Aorta (tissue), 5 donors: Measurements from ENCODE around the gene DCAF6. TPM values are rescaled to one million over a fixed set of nuclear protein-coding genes. Genes with fewer than 3 reads are reported as not detected.

Source experiments
- ATAC-seq: fragments of 200-7000 bp; cut with Tn5 transposase; one replicate; pipeline ENCODE4 v1.9.1; 2022; ENCODE audit warnings: moderate library complexity; ENCODE audit not compliant: low FRiP score
- DNase-seq, 2 donors: peaks; one replicate each; pipeline ENCODE4 v3.0.0-alpha.2; 2020
- H3K27ac ChIP-seq, 2 donors: one replicate each; pipeline ENCODE4 v1.5.1; 2013; ENCODE audit warnings: low read length in 2 of 2, mild to moderate bottlenecking in 2 of 2, moderate library complexity in 2 of 2, control low read depth in 1 of 2, inconsistent platforms in 1 of 2, low read depth in 1 of 2
- H3K27me3 ChIP-seq, 2 donors: one replicate each; pipeline ENCODE4 v1.6.1; 2013; ENCODE audit warnings: control low read depth in 1 of 2, low read length in 1 of 2, mild to moderate bottlenecking in 1 of 2, moderate library complexity in 1 of 2; ENCODE audit not compliant: insufficient read depth in 2 of 2, control insufficient read depth in 1 of 2
- H3K36me3 ChIP-seq, 2 donors: one replicate each; pipeline ENCODE4 v1.6.1; 2013; ENCODE audit warnings: control low read depth in 1 of 2, low read length in 1 of 2, mild to moderate bottlenecking in 1 of 2; ENCODE audit not compliant: insufficient read depth in 2 of 2, control insufficient read depth in 1 of 2
- H3K4me1 ChIP-seq, 2 donors: one replicate each; pipeline ENCODE4 v1.6.1; 2013; ENCODE audit warnings: low read length in 2 of 2, control low read depth in 1 of 2, mild to moderate bottlenecking in 1 of 2, moderate library complexity in 1 of 2; ENCODE audit not compliant: insufficient read depth in 2 of 2, control insufficient read depth in 1 of 2
- H3K4me3 ChIP-seq, 2 donors: one replicate each; pipeline ENCODE4 v1.5.1; 2013; ENCODE audit warnings: low read length in 2 of 2, control low read depth in 1 of 2, mild to moderate bottlenecking in 1 of 2
- H3K9me3 ChIP-seq: one replicate; pipeline ENCODE4 v1.6.1; 2013; ENCODE audit warnings: mild to moderate bottlenecking, low read length; ENCODE audit not compliant: control insufficient read depth
- WGBS, 2 donors: extraction: QIAGEN DNeasy Blood & Tissue Kit; methylation state at CpG; one replicate each; pipeline ENCODE4 v1.1.7; 2013; 5-methylcytosine and 5-hydroxymethylcytosine counted together
- intact Hi-C, 2 donors: fragments of 100-400 bp; cut with DNase I; formaldehyde crosslinking; loops; one replicate each; pipeline versions ENCODE4 v1.14.2 to v1.15.0; 2022
- polyA plus RNA-seq, 2 donors: library from polyadenylated mRNA; stranded (reverse); fragments of 200-250 nt; gene quantifications; one replicate each; pipeline ENCODE4 v1.2.3, GENCODE V29; 2013
- total RNA-seq, 2 donors: library from RNA; stranded (reverse); fragmentation: NEBNext Ultra II Directional; extraction: Animal tissue kit (Norgen Biotek cat#: 25700); gene quantifications; one replicate each; pipeline ENCODE4 v1.2.1, GENCODE V29; 2021
- donor health status: healthy with polysubstance abuse.
- donor health status: Bipolar disorder and iron deficiency.
- donor health status: DM: no; HTN: no; CAD: no.
- donor health status: DM: no; HTN: no; CAD: no.
- donor health status: DM: yes; HTN: yes; CAD: no.

DCAF6 gene
- total and polyA plus RNA-seq, 4 donors: 37.3 to 68.7 (median 49.4) TPM

DNA sequence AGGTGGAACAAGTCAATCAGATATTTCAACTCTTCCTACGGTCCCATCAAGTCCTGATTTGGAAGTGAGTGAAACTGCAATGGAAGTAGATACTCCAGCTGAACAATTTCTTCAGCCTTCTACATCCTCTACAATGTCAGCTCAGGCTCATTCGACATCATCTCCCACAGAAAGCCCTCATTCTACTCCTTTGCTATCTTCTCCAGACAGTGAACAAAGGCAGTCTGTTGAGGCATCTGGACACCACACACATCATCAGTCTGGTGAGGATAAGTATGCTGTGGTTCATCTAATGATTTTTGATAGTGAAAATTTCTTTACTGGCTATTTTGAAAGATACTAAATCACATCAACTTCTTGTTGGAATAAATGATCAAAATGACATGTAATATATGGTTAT is 68.0 kb downstream of the DCAF6 start:
- peaks cover 0 to 7% of the 10 kb centered on the region in 2 donors for H3K36me3 ChIP-seq
- no peak for ATAC-seq
- 91 to 94% methylated on average over 2 of the region's 2 CpGs for WGBS, 2 donors

DNA sequence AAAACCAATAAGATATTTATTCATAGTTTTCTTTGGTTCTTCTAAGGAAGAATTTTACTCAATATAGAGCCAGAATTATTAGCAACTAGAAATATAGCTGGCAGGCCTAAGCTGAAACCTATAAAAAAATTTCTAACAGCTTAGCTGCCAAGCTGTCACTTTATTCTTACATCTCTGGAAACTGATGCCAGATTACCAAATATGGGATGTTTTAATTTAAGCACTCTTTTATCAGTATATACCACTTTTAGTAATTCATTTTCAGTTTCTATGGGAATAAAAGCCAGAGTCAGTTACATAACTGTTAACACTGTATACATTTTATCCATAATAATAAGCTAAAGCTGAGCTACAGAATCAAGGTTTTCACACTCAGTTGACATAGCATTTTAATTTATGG is 69.0 kb downstream of the DCAF6 start:
- no peak overlapping the region for H3K27ac ChIP-seq
- H3K4me1 ChIP-seq: no peaks in the 10 kb centered on the region
- no peak overlapping the region for H3K4me3 ChIP-seq
- H3K9me3 ChIP-seq: no peaks in the 10 kb centered on the region
- H3K27me3 ChIP-seq: no peaks in the 10 kb centered on the region
- DNase-seq (no peak), ATAC-seq (no peak)
- intact Hi-C loops: no loop called here
- H3K36me3 ChIP-seq: peaks cover 0 to 7% of the 10 kb centered on the region in 2 donors

More for the DNA sequence above, 68.0 kb downstream of the DCAF6 start:
- Histone ChIP-seq H3K4me3 (no peak overlapping the region), H3K9me3 (no peaks in the 10 kb centered on the region), H3K4me1 (no peaks in the 10 kb centered on the region), H3K27ac (no peak overlapping the region), H3K27me3 (no peaks in the 10 kb centered on the region)
- no peak for DNase-seq
- intact Hi-C loops: no loop called here

GRCh38 chr1:168007691-168008090 is 71.2 kb downstream of the DCAF6 start:
- Histone ChIP-seq H3K9me3 (no peaks in the 10 kb centered on the region), H3K4me1 (no peaks in the 10 kb centered on the region), H3K36me3 (peaks cover 0 to 10% of the 10 kb centered on the region in 2 donors), H3K27ac (no peak overlapping the region), H3K4me3 (no peak overlapping the region), H3K27me3 (no peaks in the 10 kb centered on the region)
- DNase-seq: no peak
- no peak for ATAC-seq
- intact Hi-C loops: no loop called here
- WGBS, 2 donors: 88 to 89% methylated on average over 1 of the region's 1 CpG

DNA sequence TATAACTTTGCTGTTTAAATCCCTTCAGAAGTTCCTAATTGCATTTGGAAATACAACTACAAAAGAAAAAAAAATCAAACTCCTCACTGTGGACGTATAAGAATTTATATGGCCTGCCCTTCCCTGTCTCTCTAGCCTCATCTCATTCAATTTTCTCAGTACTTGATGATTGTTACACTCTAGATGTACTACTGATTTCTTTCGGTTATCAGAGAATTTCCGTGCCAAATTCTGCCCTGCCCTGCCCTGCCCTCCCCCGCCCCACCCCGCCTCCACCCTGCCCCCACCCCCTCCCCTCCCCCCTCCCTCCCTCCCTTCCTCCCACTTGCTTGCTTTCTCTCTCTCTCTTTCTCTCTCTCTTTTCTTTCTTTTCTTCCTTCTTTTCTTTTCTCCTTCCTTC is 72.1 kb downstream of the DCAF6 start:
- peaks cover 0 to 10% of the 10 kb centered on the region in 2 donors for H3K36me3 ChIP-seq

GRCh38 chr1:168009322-168009721 is 72.8 kb downstream of the DCAF6 start:
- ATAC-seq (no peak), DNase-seq (no peak)
- Histone ChIP-seq H3K27ac (no peak overlapping the region), H3K27me3 (no peaks in the 10 kb centered on the region), H3K4me3 (no peak overlapping the region), H3K4me1 (no peaks in the 10 kb centered on the region), H3K36me3 (peaks cover 0 to 10% of the 10 kb centered on the region in 2 donors), H3K9me3 (no peaks in the 10 kb centered on the region)
- intact Hi-C loops: no loop called here

More for the DNA sequence above, 72.1 kb downstream of the DCAF6 start:
- Histone ChIP-seq H3K4me3 (no peak overlapping the region), H3K27me3 (no peaks in the 10 kb centered on the region), H3K27ac (no peak overlapping the region), H3K4me1 (no peaks in the 10 kb centered on the region), H3K9me3 (no peaks in the 10 kb centered on the region)
- intact Hi-C loops: no loop called here
- DNase-seq (no peak), ATAC-seq (no peak)
- 84 to 95% methylated on average over 4 to 5 of the region's 5 CpGs for WGBS, 2 donors

GRCh38 chr1:168019407-168019806 is 82.9 kb downstream of the DCAF6 start:
- intact Hi-C loops: no loop called here
- DNase-seq (no peak), ATAC-seq (no peak)
- WGBS, 2 donors: 92 to 94% methylated on average over 1 of the region's 1 CpG
- Histone ChIP-seq H3K36me3 (no peaks in the 10 kb centered on the region), H3K4me3 (no peak overlapping the region), H3K4me1 (no peaks in the 10 kb centered on the region), H3K27me3 (no peaks in the 10 kb centered on the region), H3K27ac (no peak overlapping the region), H3K9me3 (no peaks in the 10 kb centered on the region)

- 93 to 95% methylated on average over 5 of the region's 5 CpGs for WGBS, 2 donors
- intact Hi-C loops: no loop called here
These were observed 94.7 kb downstream of the DCAF6 start for GRCh38 chr1:168031198-168031597.

GRCh38 chr1:168031627-168032026 is 95.1 kb downstream of the DCAF6 start:
- Histone ChIP-seq H3K27me3 (no peaks in the 10 kb centered on the region), H3K27ac (no peak overlapping the region), H3K9me3 (no peaks in the 10 kb centered on the region), H3K4me1 (no peaks in the 10 kb centered on the region), H3K4me3 (no peak overlapping the region), H3K36me3 (no peaks in the 10 kb centered on the region)
- no peak for ATAC-seq
- no peak for DNase-seq
- intact Hi-C loops: no loop called here
- 77 to 86% methylated on average over 4 of the region's 4 CpGs for WGBS, 2 donors

More at GRCh38 chr1:168031198-168031597, 94.7 kb downstream of the DCAF6 start:
- Histone ChIP-seq H3K4me3 (no peak overlapping the region), H3K36me3 (no peaks in the 10 kb centered on the region), H3K27me3 (no peaks in the 10 kb centered on the region), H3K27ac (no peak overlapping the region), H3K9me3 (no peaks in the 10 kb centered on the region), H3K4me1 (no peaks in the 10 kb centered on the region)
- no peak for DNase-seq
- ATAC-seq: no peak

DNA sequence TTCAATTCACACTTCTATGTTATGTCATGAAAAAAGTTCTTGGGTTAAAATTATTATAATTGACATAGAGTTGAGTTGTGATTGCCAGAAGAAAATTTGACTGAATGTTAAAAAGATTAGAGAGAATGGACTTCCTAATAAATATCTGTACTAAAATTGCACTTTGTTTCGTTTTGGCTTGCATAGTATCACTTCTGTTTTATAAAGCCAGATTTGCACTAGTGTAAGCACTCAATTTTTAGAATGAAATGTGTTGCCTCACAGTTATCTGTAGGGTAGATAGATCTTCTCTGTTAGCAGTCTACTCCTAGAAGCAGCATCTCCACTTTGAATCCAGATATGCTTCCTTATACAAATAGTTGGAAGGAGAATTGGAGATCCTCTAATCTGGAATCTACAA is 95.5 kb downstream of the DCAF6 start:
- WGBS, 2 donors: 66 to 76% methylated on average over 1 of the region's 1 CpG
- H3K4me3 ChIP-seq: no peak overlapping the region
- H3K9me3 ChIP-seq: no peaks in the 10 kb centered on the region
- no peaks in the 10 kb centered on the region for H3K27me3 ChIP-seq
- H3K36me3 ChIP-seq: no peaks in the 10 kb centered on the region
- intact Hi-C loops: no loop called here
- ATAC-seq: no peak
- no peaks in the 10 kb centered on the region for H3K4me1 ChIP-seq
- H3K27ac ChIP-seq: no peak overlapping the region
- no peak for DNase-seq
